Fibroblast of pulmonary artery (primary cell): Measurements from ENCODE around the gene WDR36.
A peak's percentile ranks its signal among the peaks of the same experiment; 100 is the strongest.

ENCODE experiments used
- DNase-seq: peaks from one replicate; pipeline ENCODE4 v3.0.0-alpha.2; 2010; ENCODE audit warnings: low read depth
- H3K4me3 ChIP-seq: replicated peaks from 2 replicates; pipeline ENCODE4 v1.5.1; 2011; ENCODE audit warnings: low read depth, mild to moderate bottlenecking, control low read depth, low read length, moderate library complexity
- TF ChIP-seq, protein P1 (sequence below): IDR thresholded peaks from 2 replicates; pipeline ENCODE4 v1.5.1; 2011; ENCODE audit warnings: mild to moderate bottlenecking, control low read depth, low read length, inconsistent platforms; ENCODE audit errors: missing control alignments

Gene WDR36

GRCh38 chr5:111074244-111074643, 17.9 kb upstream of the WDR36 start:
- TF ChIP-seq, protein P1, sequence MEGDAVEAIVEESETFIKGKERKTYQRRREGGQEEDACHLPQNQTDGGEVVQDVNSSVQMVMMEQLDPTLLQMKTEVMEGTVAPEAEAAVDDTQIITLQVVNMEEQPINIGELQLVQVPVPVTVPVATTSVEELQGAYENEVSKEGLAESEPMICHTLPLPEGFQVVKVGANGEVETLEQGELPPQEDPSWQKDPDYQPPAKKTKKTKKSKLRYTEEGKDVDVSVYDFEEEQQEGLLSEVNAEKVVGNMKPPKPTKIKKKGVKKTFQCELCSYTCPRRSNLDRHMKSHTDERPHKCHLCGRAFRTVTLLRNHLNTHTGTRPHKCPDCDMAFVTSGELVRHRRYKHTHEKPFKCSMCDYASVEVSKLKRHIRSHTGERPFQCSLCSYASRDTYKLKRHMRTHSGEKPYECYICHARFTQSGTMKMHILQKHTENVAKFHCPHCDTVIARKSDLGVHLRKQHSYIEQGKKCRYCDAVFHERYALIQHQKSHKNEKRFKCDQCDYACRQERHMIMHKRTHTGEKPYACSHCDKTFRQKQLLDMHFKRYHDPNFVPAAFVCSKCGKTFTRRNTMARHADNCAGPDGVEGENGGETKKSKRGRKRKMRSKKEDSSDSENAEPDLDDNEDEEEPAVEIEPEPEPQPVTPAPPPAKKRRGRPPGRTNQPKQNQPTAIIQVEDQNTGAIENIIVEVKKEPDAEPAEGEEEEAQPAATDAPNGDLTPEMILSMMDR: no peak
- DNase-seq: no peak
- H3K4me3 ChIP-seq: peak overlapping the region; percentile 63

GRCh38 chr5:111075520-111075919, 16.6 kb upstream of the WDR36 start:
- peak; percentile 92 for DNase-seq
- TF ChIP-seq, protein P1: no peak
- H3K4me3 ChIP-seq: no peak overlapping the region

DNA sequence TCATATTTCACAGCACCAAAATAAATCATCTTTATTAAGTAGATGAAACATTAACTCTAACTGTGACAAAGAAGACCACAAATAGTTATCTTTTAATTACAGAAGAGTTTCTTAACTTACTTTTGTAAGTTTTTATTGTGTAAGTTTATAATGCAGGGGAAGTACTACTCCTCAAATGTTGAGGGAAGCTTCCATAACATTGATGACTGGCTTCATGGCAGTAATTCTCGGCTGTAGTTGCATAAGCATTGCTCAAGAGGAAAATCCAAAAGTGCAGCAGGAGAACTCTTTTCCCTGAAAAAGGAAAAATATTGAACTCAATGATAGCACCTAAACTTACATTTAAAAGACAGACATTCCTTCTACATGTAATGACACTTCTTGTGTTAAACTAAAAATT, 16.1 kb upstream of the WDR36 start:
- TF ChIP-seq, protein P1: no peak
- DNase-seq: peak; percentile 39
- no peak overlapping the region for H3K4me3 ChIP-seq

DNA sequence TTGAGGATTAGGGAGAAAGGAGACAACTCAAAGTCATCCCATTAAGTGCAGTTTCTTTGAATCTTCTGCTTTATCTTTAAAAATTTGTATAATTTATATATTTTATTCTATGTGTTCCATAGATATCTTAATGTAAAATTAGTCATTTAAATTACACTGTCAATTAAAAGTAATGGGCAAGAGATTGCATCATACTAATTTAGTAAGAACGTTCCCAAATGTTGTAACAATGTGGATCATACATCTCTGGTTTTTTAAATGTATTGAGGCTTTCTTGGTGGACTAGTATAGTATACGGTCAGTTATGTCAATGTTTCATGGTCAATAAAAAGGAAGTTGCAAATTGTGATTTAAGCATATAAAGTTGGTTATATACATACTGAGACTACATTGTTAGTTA, 14.5 kb upstream of the WDR36 start:
- no peak overlapping the region for H3K4me3 ChIP-seq
- TF ChIP-seq, protein P1: no peak
- DNase-seq: no peak

- DNase-seq: no peak
- no peak overlapping the region for H3K4me3 ChIP-seq
- TF ChIP-seq, protein P1: no peak
Observed at GRCh38 chr5:111079846-111080245, 12.3 kb upstream of the WDR36 start.

- H3K4me3 ChIP-seq: no peak overlapping the region
Observed at GRCh38 chr5:111083323-111083722, 8.8 kb upstream of the WDR36 start.

DNA sequence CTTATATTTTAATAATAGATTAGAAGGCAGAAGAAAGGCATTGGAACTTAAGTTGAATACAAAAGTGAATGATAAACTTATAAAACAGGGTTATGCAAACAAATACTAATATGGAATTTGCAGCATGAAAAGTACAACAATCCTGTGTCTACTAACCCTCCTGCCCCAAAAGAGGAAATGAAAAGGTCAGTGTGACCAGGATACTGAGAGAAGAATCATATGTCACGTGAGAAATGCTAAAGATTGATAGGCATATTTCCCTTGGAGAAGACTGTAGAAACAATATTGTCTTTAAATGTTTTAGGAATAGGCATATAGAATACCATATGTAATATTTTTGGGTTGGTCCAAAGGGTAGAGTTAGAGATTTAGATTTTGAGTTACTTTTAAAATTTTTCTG, 3.8 kb downstream of the WDR36 start:
- TF ChIP-seq, protein P1: no peak
- H3K4me3 ChIP-seq: no peak overlapping the region
- DNase-seq: no peak

More at GRCh38 chr5:111083323-111083722, 8.8 kb upstream of the WDR36 start:
- TF ChIP-seq, protein P1: no peak
- no peak for DNase-seq
